VCaP (cell line): ENCODE measurements around the gene MYO10.

Experiments
- H3K27ac ChIP-seq: fragments of 450-650 bp; 2 replicates; pipeline ENCODE4 v1.5.1; 2017
- CTCF ChIP-seq: fragments of 450-650 bp; conservative IDR thresholded peaks from 2 replicates; pipeline ENCODE4 v1.5.1; 2017; ENCODE audit warnings: mild to moderate bottlenecking, moderate library complexity

The MYO10 gene

GRCh38 chr5:16702964-16703363 is 233.1 kb downstream of the MYO10 start:
- no peak overlapping the region for H3K27ac ChIP-seq
- TF ChIP-seq CTCF: no peak

- TF ChIP-seq CTCF: no peak
- no peak overlapping the region for H3K27ac ChIP-seq
Observed at GRCh38 chr5:16701134-16702099, 234.7 kb downstream of the MYO10 start.

GRCh38 chr5:16700081-16700480 is 236.0 kb downstream of the MYO10 start:
- TF ChIP-seq CTCF: no peak
- no peak overlapping the region for H3K27ac ChIP-seq

- no peak for TF ChIP-seq CTCF
- H3K27ac ChIP-seq: no peak overlapping the region
Observed at GRCh38 chr5:16695779-16696178, 240.3 kb downstream of the MYO10 start.

DNA sequence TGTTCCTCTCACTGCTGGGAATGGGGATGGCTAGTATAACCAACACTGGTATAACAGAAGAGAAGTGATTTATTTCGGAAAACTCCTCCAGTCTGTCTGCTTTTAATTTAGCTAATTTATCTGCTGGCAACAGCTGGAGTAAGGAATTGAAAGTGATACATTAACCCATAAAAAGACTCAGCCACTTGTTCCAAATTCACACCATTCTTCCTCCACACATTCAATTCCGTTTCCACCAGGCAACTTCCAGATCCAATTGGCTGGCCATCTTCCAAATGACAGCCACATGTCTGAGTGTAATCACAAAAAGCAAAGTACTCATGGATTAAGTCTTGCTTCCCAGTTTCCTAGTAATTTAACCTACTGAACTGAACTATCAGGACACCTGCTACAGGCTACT is 242.2 kb downstream of the MYO10 start:
- H3K27ac ChIP-seq: no peak overlapping the region
- TF ChIP-seq CTCF: no peak

- no peak for TF ChIP-seq CTCF
Observed at GRCh38 chr5:16691731-16692130, 244.4 kb downstream of the MYO10 start.

GRCh38 chr5:16690243-16690852 is 245.7 kb downstream of the MYO10 start:
- TF ChIP-seq CTCF: peak; percentile 78
- H3K27ac ChIP-seq: no peak overlapping the region

More at GRCh38 chr5:16691731-16692130, 244.4 kb downstream of the MYO10 start:
- no peak overlapping the region for H3K27ac ChIP-seq
